Astrocyte of the cerebellum (primary cell): ENCODE data around the gene EIPR1.

Experiments
- DNase-seq: peaks from one replicate; pipeline ENCODE4 v3.0.0-alpha.2; 2011; ENCODE audit warnings: low read depth
- H3K4me3 ChIP-seq: 2 replicates; pipeline ENCODE4 v1.5.1; 2011; ENCODE audit warnings: mild to moderate bottlenecking, low read depth, low read length, moderate library complexity
- CTCF ChIP-seq: IDR thresholded peaks from 2 replicates; pipeline ENCODE4 v1.5.1; 2012; ENCODE audit warnings: low read length, low read depth, moderate library complexity, mild to moderate bottlenecking; ENCODE audit errors: missing control alignments
- in situ Hi-C: cut with HindIII; loops from 2 replicates; pipeline ENCODE4 v1.10.0; 2017; ENCODE audit warnings: low sequenced_read_pairs

Gene EIPR1

DNA sequence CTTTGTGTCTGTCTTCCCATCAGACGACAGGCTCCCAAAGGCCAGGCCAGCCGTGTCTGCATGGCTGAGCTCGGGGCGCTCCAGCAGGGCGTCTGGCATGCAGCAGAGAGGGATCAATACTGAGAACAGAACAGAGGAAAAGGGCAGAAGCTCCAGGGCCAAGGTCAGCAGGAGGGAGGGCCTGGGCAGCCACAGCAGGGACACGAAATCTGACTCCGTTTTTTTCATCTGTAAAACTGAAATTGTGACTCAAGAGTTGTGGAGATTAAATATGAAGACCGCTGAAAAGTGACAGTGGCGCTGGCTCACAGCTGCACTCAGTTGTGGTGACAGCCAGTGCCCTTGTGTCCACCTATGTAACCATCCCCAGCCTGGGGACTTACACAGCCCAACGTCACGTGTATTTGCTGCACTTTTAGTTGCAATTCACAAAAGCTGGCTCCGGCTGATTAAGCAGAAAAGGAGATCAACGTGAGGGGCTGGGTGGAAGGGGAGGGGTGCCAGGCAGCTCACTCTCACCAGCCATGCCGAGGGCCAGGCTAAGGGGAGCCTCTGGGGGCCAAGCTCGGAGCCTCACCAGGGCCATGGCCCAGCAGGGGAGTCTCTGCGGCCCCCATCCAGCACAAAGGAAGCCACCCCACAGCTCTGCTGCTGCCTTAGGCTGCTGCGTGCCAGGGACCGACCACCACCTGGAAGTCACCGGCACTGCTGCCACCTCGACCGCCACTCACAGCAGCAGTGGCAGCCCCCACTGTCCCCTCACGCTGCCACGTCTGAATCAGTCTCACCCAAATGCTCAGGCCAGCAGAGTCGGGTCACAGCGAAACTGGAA is 74.7 kb downstream of the EIPR1 start:
- H3K4me3 ChIP-seq, result peak overlapping the region; percentile 31
- no peak for DNase-seq
- in situ Hi-C loops, result no loop called here
- TF ChIP-seq CTCF, result no peak

- no peak overlapping the region for H3K4me3 ChIP-seq
- no peak for TF ChIP-seq CTCF
- in situ Hi-C loops, result no loop called here
- DNase-seq, result no peak
Observed at GRCh38 chr2:3302421-3302750, 75.2 kb downstream of the EIPR1 start.

- no peak for DNase-seq
- no peak overlapping the region for H3K4me3 ChIP-seq
- TF ChIP-seq CTCF, result no peak
- in situ Hi-C loops, result no loop called here
Observed at GRCh38 chr2:3301001-3301400, 76.6 kb downstream of the EIPR1 start.

DNA sequence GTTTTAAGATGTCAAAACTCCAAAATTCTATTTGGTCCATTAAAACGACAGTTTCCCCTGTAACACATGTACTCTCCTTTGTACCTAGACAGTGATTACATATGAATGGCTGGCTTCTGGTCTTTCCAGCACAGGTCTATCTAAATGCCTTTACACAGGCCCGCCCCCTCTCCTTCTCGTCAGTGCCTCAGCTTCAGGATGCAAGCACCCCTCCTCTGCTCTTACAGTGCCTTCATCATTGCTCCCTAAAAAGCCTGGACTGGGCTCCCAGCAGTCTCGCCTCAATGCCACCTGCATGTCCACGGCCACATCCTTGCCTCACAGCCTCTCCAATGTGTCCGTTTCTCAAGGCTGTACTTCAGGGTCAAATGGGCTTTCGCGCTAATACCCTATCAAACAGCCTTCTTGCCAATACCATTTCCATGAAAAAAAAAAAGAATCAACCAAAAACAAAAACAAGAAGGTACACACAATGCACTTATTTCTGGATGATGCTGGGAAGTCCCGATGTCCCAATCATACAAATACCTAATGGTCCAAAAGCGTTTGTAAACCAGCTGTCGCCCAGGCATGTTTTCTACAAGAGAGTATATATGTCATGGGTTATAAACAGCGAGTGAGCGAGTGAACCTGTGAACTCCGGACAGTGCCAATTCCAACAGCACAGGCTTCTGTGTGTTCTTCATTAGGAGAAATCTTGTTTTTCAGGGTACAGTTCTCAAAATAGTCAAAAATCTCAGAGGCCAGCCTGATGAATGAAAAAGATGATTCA is 77.2 kb downstream of the EIPR1 start:
- in situ Hi-C loops, result no loop called here
- no peak overlapping the region for H3K4me3 ChIP-seq
- TF ChIP-seq CTCF, result no peak
- no peak for DNase-seq

- no peak for DNase-seq
- in situ Hi-C loops, result no loop called here
- H3K4me3 ChIP-seq, result no peak overlapping the region
- no peak for TF ChIP-seq CTCF
Observed at GRCh38 chr2:3299703-3300102, 77.9 kb downstream of the EIPR1 start.

DNA sequence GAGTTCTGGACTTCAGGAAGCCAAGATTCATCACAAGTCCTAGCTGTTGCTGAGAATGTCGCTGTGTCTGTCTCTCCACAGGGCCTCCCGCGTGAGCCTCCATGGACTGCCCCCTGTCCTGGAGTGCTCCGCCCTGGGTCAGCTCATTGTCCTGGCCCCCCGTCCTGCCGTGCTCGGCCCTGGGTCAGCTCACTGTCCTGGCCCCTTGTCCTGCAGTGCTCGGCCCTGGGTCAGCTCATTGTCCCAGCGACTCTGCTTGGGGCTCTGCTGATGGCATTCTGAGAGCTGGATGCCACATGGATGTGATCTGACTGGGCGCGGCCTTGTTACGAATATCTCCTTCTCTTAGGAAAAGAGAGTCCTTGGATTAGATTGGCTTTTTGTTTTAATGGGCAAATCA is 78.5 kb downstream of the EIPR1 start:
- H3K4me3 ChIP-seq, result no peak overlapping the region
- no peak for TF ChIP-seq CTCF
- no peak for DNase-seq
- in situ Hi-C loops, result no loop called here
